Myocyte (in vitro differentiated cells): ENCODE results near the gene URB2. TPM values are rescaled to one million over a fixed set of nuclear protein-coding genes. Genes with fewer than 3 reads are reported as not detected.
"Not testable (repeated sequence)": the region's sequence is repeated elsewhere in the genome, so short reads cannot be mapped to it uniquely, and the experiment has no call there.

Source experiments
- DNase-seq: peaks from one replicate; pipeline ENCODE4 v3.0.0-alpha.2; 2012; ENCODE audit warnings: low read depth
- total RNA-seq: library from RNA; depleted of rRNA; stranded (reverse); fragments of >200 nt; gene quantifications from 2 replicates; pipeline ENCODE4 v1.2.3, GENCODE V29; 2014

The URB2 gene
- total RNA-seq, 1 donor from 2014 or later, result 14.4 TPM

- no peak for DNase-seq
Observed at GRCh38 chr1:229690662-229691061, 64.6 kb downstream of the URB2 start.

- DNase-seq, result no peak
Observed at GRCh38 chr1:229691362-229691761, 65.3 kb downstream of the URB2 start.

- peak; percentile 83 for DNase-seq
Observed at GRCh38 chr1:229693129-229693900, 67.3 kb downstream of the URB2 start.

GRCh38 chr1:229694053-229694693 lies 68.1 kb downstream of the URB2 start:
- peak; percentile 98 for DNase-seq

- no peak for DNase-seq
Observed at GRCh38 chr1:229696385-229696784, 70.3 kb downstream of the URB2 start.

- peak; percentile 68 for DNase-seq
Observed at GRCh38 chr1:229699613-229700267, 73.7 kb downstream of the URB2 start.

GRCh38 chr1:229704157-229704556 lies 78.1 kb downstream of the URB2 start:
- no peak for DNase-seq

- not testable (repeated sequence) for DNase-seq
Observed at GRCh38 chr1:229705152-229705551, 79.1 kb downstream of the URB2 start.

GRCh38 chr1:229707127-229707526 lies 81.1 kb downstream of the URB2 start:
- not testable (repeated sequence) for DNase-seq

GRCh38 chr1:229709500-229710013 lies 83.5 kb downstream of the URB2 start:
- DNase-seq, result no peak

Other genes with a start within 250 kb of the URB2 start
- 1,702 and 1,763 TPM in 2 replicates for gene ACTA1, start 192.2 kb upstream of the URB2 start, total RNA-seq
- 29.9 and 40.8 TPM in 2 replicates for gene NUP133, start 117.9 kb upstream of the URB2 start, total RNA-seq
- 28.9 and 29.2 TPM in 2 replicates for gene ABCB10, start 67.5 kb upstream of the URB2 start, total RNA-seq
- 11.9 and 12.9 TPM in 2 replicates for gene TAF5L, start 125 bp upstream of the URB2 start, total RNA-seq